Panc1 (cell line): ENCODE results near the gene HIGD1A. TPM values are rescaled to one million over a fixed set of nuclear protein-coding genes. Genes with fewer than 3 reads are reported as not detected.

Experiments used
- ATAC-seq: fragments of 200-7000 bp; cut with Tn5 transposase; 2 replicates; pipeline ENCODE4 v1.9.1; 2020; ENCODE audit warnings: mild to moderate bottlenecking, moderate library complexity
- BruUV-seq: library from RNA; stranded (reverse); fragments of 400-500 nt; replicated peaks from 2 replicates; lab custom pipeline; 2021; lab: Mats Ljungman, UMichigan
- CTCF ChIA-PET: fragments of 300-600 bp; sonication (Branson Sonifier 250); formaldehyde crosslinking; loops from one replicate; lab custom pipeline; 2022; ENCODE audit warnings: antibody characterized with exemption; lab: Charles Lee
- POLR2A ChIA-PET: fragments of 300-600 bp; sonication (Branson Sonifier 250); formaldehyde crosslinking; loops from one replicate; lab custom pipeline; 2022; ENCODE audit warnings: antibody characterized with exemption; lab: Charles Lee
- DNase-seq: peaks from one replicate; pipeline ENCODE4 v3.0.0-alpha.2; 2010; ENCODE audit warnings: low read depth, low spot score
- H3K27ac ChIP-seq: 2 replicates; pipeline ENCODE4 v1.5.1; 2011; ENCODE audit warnings: mild to moderate bottlenecking, low read length, inconsistent platforms
- H3K27me3 ChIP-seq: fragments of 200-500 bp; sonication (Bioruptor generic); 2 replicates; pipeline ENCODE4 v1.6.0; 2014; ENCODE audit warnings: low read length, inconsistent platforms; ENCODE audit not compliant: control insufficient read depth, insufficient read depth
- H3K36me3 ChIP-seq: fragments of 200-500 bp; sonication (Bioruptor generic); 2 replicates; pipeline ENCODE4 v1.5.1; 2014; ENCODE audit warnings: inconsistent platforms, mild to moderate bottlenecking, low read length, moderate library complexity; ENCODE audit not compliant: control insufficient read depth, insufficient read depth
- H3K4me1 ChIP-seq: 2 replicates; pipeline ENCODE4 v1.5.1; 2011; ENCODE audit warnings: inconsistent platforms, mild to moderate bottlenecking, low read length, moderate library complexity; ENCODE audit not compliant: control insufficient read depth, insufficient read depth
- H3K4me3 ChIP-seq, 2 experiments: 2 replicates each; pipeline ENCODE4 v1.5.1; 2011 to 2012; ENCODE audit warnings: low read depth in 2 of 2, low read length in 2 of 2, mild to moderate bottlenecking in 2 of 2, inconsistent platforms in 1 of 2, moderate library complexity in 1 of 2
- H3K9me3 ChIP-seq: fragments of 200-500 bp; sonication (Bioruptor generic); 2 replicates; pipeline ENCODE4 v1.5.1; 2014; ENCODE audit warnings: low read depth, mild to moderate bottlenecking, inconsistent platforms, low read length, moderate library complexity; ENCODE audit not compliant: control insufficient read depth, insufficient read depth
- CTCF ChIP-seq: fragments of 450-650 bp; IDR thresholded peaks from 2 replicates; pipeline ENCODE4 v1.5.1; 2017; ENCODE audit warnings: mild to moderate bottlenecking
- POLR2AphosphoS5 ChIP-seq: IDR thresholded peaks from 2 replicates; pipeline ENCODE4 v1.6.1; 2012; ENCODE audit warnings: mild to moderate bottlenecking, low read depth, low read length, moderate library complexity
- REST ChIP-seq, 2 experiments: IDR thresholded peaks; 2 replicates each; pipeline ENCODE4 v1.6.1; 2011 to 2012; ENCODE audit warnings: low read depth in 2 of 2, control low read depth in 1 of 2, low read length in 1 of 2, mild to moderate bottlenecking in 1 of 2, moderate library complexity in 1 of 2; ENCODE audit not compliant: insufficient read depth in 1 of 2
- SIN3A ChIP-seq: IDR thresholded peaks from 2 replicates; pipeline ENCODE4 v1.6.1; 2012; ENCODE audit warnings: low read depth, mild to moderate bottlenecking, low read length, moderate library complexity, borderline replicate concordance; ENCODE audit not compliant: insufficient read depth
- TCF7L2 ChIP-seq: IDR thresholded peaks from 2 replicates; pipeline ENCODE4 v1.6.1; 2011; ENCODE audit warnings: mild to moderate bottlenecking, low read depth, low read length, inconsistent platforms
- in situ Hi-C: cut with HindIII; loops from 2 replicates; pipeline ENCODE4 v1.10.0; 2016; ENCODE audit warnings: low sequenced_read_pairs, low pct_unique_long_range_greater_than_20kb
- intact Hi-C: fragments of 100-400 bp; cut with micrococcal nuclease; formaldehyde crosslinking; loops from one replicate; pipeline ENCODE4 v1.10.0; 2022; ENCODE audit not compliant: unreplicated experiment
- total RNA-seq: library from RNA; stranded (reverse); gene quantifications from one replicate; pipeline ENCODE4 v1.2.1, GENCODE V29; 2021; ENCODE audit not compliant: unreplicated experiment

HIGD1A gene
- total RNA-seq, 1 experiment from 2014 or later = 74.6 TPM

- H3K27me3 ChIP-seq = no peaks in the 10 kb centered on the region
- no peak overlapping the region for H3K27ac ChIP-seq
- ChIA-PET POLR2A (no interaction called here), CTCF (no interaction called here)
- in situ Hi-C loops (no loop called here), intact Hi-C loops (no loop called here)
- no peak for TF ChIP-seq TCF7L2
- no peak for TF ChIP-seq REST (IDR thresholded peaks at IDR 0.05; ENCODE audit: insufficient read depth in 1 of 2, low read depth in 2 of 2, low read length in 1 of 2)
- TF ChIP-seq CTCF = no peak
- TF ChIP-seq SIN3A = no peak
- TF ChIP-seq POLR2AphosphoS5 = no peak
- no peak for ATAC-seq
- no peaks in the 10 kb centered on the region for H3K9me3 ChIP-seq
- H3K4me1 ChIP-seq = no peaks in the 10 kb centered on the region
- H3K4me3 ChIP-seq = no peak overlapping the region
- no peak for DNase-seq
- no peaks in the 10 kb centered on the region for H3K36me3 ChIP-seq
- BruUV-seq = no TSS peak
Measured at GRCh38 chr3:42764115-42764514, 40.2 kb downstream of the HIGD1A start.

- Histone ChIP-seq H3K4me3 (no peak overlapping the region), H3K9me3 (no peaks in the 10 kb centered on the region), H3K36me3 (no peaks in the 10 kb centered on the region), H3K27ac (no peak overlapping the region), H3K4me1 (no peaks in the 10 kb centered on the region), H3K27me3 (no peaks in the 10 kb centered on the region)
- TF ChIP-seq POLR2AphosphoS5 = no peak
- TF ChIP-seq TCF7L2 = no peak
- no peak for TF ChIP-seq REST (IDR thresholded peaks at IDR 0.05; ENCODE audit: insufficient read depth in 1 of 2, low read depth in 2 of 2, low read length in 1 of 2)
- no peak for TF ChIP-seq CTCF
- TF ChIP-seq SIN3A = no peak
- ChIA-PET POLR2A (interaction anchor here (0.7 kb wide), 1 partner anchor 1999 kb away, joined by 5 read pairs; the partner anchor contains the start of gene KIF15), CTCF (no interaction called here)
- ATAC-seq (no peak), DNase-seq (no peak)
- intact Hi-C loops = no loop called here
- no TSS peak for BruUV-seq
- in situ Hi-C loops = no loop called here
Measured at GRCh38 chr3:42763021-42763420, 41.3 kb downstream of the HIGD1A start.
